A549 (cell line): ENCODE data around the gene PCID2. TPM values are rescaled to one million over a fixed set of nuclear protein-coding genes. Genes with fewer than 3 reads are reported as not detected.

ENCODE experiments used
- ATAC-seq, 2 experiments: fragments of 200-7000 bp in 1 of 2; fragments of >200 bp in 1 of 2; cut with Nextera tagmentation in 1 of 2; cut with Tn5 transposase in 1 of 2; 3 replicates each; pipeline versions ENCODE4 v1.8.0 to v1.9.1; 2018 to 2020; ENCODE audit warnings: mild to moderate bottlenecking in 1 of 2, moderate library complexity in 1 of 2
- CTCF ChIA-PET: fragments of 300-600 bp; sonication (Branson Sonifier 250); formaldehyde crosslinking; extraction: SDS; loops from one replicate; lab custom pipeline; 2021; ENCODE audit warnings: antibody characterized with exemption, inconsistent platforms; lab: Yijun Ruan, JAX
- POLR2A ChIA-PET: fragments of 350-600 bp; formaldehyde crosslinking; extraction: SDS; loops from one replicate; lab custom pipeline; 2021; ENCODE audit warnings: antibody characterized with exemption, inconsistent platforms; lab: Yijun Ruan, JAX
- DNase-seq, 2 experiments: peaks; one replicate each; pipeline versions ENCODE4 v3.0.0 to v3.0.0-alpha.2; 2011 to 2016; ENCODE audit warnings: low read depth in 1 of 2, low spot score in 1 of 2
- FAIRE-seq: peaks from 2 replicates; lab custom pipeline; 2011; peaks lifted over from hg19 to GRCh38; lab: Jason Lieb, UNC
- H3K27ac ChIP-seq, 2 experiments: fragments of >200 bp; sonication (Bioruptor Twin); formaldehyde crosslinking; 3 replicates each; pipeline ENCODE4 v1.5.1; 2016 to 2017
- H3K4me1 ChIP-seq: fragments of >200 bp; sonication (Bioruptor Twin); formaldehyde crosslinking; 3 replicates; pipeline ENCODE4 v1.6.1; 2016
- H3K4me2 ChIP-seq: fragments of >200 bp; sonication (Bioruptor Twin); formaldehyde crosslinking; 3 replicates; pipeline ENCODE4 v1.6.1; 2016
- H3K4me3 ChIP-seq: fragments of >200 bp; sonication (Bioruptor Twin); formaldehyde crosslinking; 3 replicates; pipeline ENCODE4 v1.5.1; 2016
- H3K9me3 ChIP-seq: fragments of >200 bp; sonication (Bioruptor Twin); formaldehyde crosslinking; 3 replicates; pipeline ENCODE4 v1.6.1; 2016
- ATOH8 ChIP-seq: fragments of 250-450 bp; sonication (Bioruptor Pico); IDR thresholded peaks from 2 replicates; pipeline ENCODE4 v1.5.0; 2020; ENCODE audit warnings: low read depth, mild to moderate bottlenecking, moderate library complexity
- BHLHE40 ChIP-seq: IDR thresholded peaks from 2 replicates; pipeline ENCODE4 v1.6.1; 2012; ENCODE audit warnings: low read depth, low read length, inconsistent platforms
- CEBPB ChIP-seq, 2 experiments: fragments of >200 bp in 1 of 2; sonication (Bioruptor Twin) in 1 of 2; formaldehyde crosslinking in 1 of 2; IDR thresholded peaks; 2 replicates each; pipeline ENCODE4 v1.6.1; 2012 to 2016
- CTCF ChIP-seq: fragments of >200 bp; sonication (Bioruptor Twin); formaldehyde crosslinking; IDR thresholded peaks from 3 replicates; pipeline ENCODE4 v1.5.1; 2016
- EHF ChIP-seq: fragments of 250-450 bp; sonication (Bioruptor Pico); IDR thresholded peaks from 2 replicates; pipeline ENCODE4 v1.5.0; 2020; ENCODE audit warnings: mild to moderate bottlenecking
- EHMT2 ChIP-seq: fragments of 200-600 bp; sonication (generic); IDR thresholded peaks from 2 replicates; pipeline ENCODE4 v1.6.1; 2016; ENCODE audit warnings: antibody characterized with exemption, low read depth, mild to moderate bottlenecking, moderate library complexity
- FOSL2 ChIP-seq, 2 experiments: fragments of 450-650 bp in 1 of 2; fragments of >200 bp in 1 of 2; sonication (Bioruptor Twin) in 1 of 2; formaldehyde crosslinking; IDR thresholded peaks; 2 replicates each; pipeline versions ENCODE4 v1.5.0 to v1.6.1; 2016 to 2020; ENCODE audit warnings: mild to moderate bottlenecking in 1 of 2, moderate library complexity in 1 of 2
- HEYL ChIP-seq: fragments of 250-450 bp; sonication (Bioruptor Pico); IDR thresholded peaks from 2 replicates; pipeline ENCODE4 v1.8.0; 2021; ENCODE audit warnings: mild to moderate bottlenecking, moderate library complexity
- HMGXB4 ChIP-seq: fragments of 250-450 bp; sonication (Bioruptor Pico); IDR thresholded peaks from 2 replicates; pipeline ENCODE4 v1.5.0; 2021; ENCODE audit warnings: mild to moderate bottlenecking, moderate library complexity, borderline replicate concordance
- JUN ChIP-seq, 2 experiments: fragments of >200 bp; sonication (Bioruptor Twin); formaldehyde crosslinking; IDR thresholded peaks; 2 replicates in 1 of 2; 3 replicates in 1 of 2; pipeline ENCODE4 v1.6.1; 2016 to 2017
- KDM1A ChIP-seq: fragments of 200-600 bp; sonication (generic); IDR thresholded peaks from 2 replicates; pipeline ENCODE4 v1.6.1; 2016; ENCODE audit warnings: low read depth, mild to moderate bottlenecking
- MAFK ChIP-seq: fragments of 450-650 bp; IDR thresholded peaks from 2 replicates; pipeline ENCODE4 v1.6.1; 2014; ENCODE audit not compliant: partially characterized antibody
- MAX ChIP-seq: IDR thresholded peaks from 2 replicates; pipeline ENCODE4 v1.6.1; 2012
- NFE2L2 ChIP-seq: fragments of 150-350 bp; conservative IDR thresholded peaks from 2 replicates; pipeline ENCODE4 v1.6.1; 2014; ENCODE audit warnings: low read length
- NR3C1 ChIP-seq: fragments of >200 bp; sonication (Bioruptor Twin); formaldehyde crosslinking; IDR thresholded peaks from 3 replicates; pipeline ENCODE4 v1.6.1; 2017
- PBX3 ChIP-seq: IDR thresholded peaks from 2 replicates; pipeline ENCODE4 v1.6.1; 2012
- POLR2A ChIP-seq: IDR thresholded peaks from 2 replicates; pipeline ENCODE4 v1.6.1; 2012; ENCODE audit warnings: mild to moderate bottlenecking, low read length
- POLR2AphosphoS2 ChIP-seq: conservative IDR thresholded peaks from 2 replicates; pipeline ENCODE4 v1.6.1; 2012; ENCODE audit warnings: low read length, improper control_type of control experiment, inconsistent platforms
- RARB ChIP-seq: fragments of 250-450 bp; sonication (Bioruptor Pico); IDR thresholded peaks from 2 replicates; pipeline ENCODE4 v1.8.0; 2021; ENCODE audit warnings: mild to moderate bottlenecking, moderate library complexity
- RFX5 ChIP-seq: fragments of 450-650 bp; IDR thresholded peaks from 2 replicates; pipeline ENCODE4 v1.7.1; 2014; ENCODE audit warnings: antibody characterized with exemption, mild to moderate bottlenecking, moderate library complexity
- SMC3 ChIP-seq: fragments of >200 bp; sonication (Bioruptor Twin); formaldehyde crosslinking; IDR thresholded peaks from 3 replicates; pipeline ENCODE4 v1.6.1; 2018; ENCODE audit warnings: inconsistent platforms
- SREBF2 ChIP-seq: fragments of 450-650 bp; IDR thresholded peaks from 2 replicates; pipeline ENCODE4 v1.6.1; 2014; ENCODE audit warnings: mild to moderate bottlenecking, moderate library complexity
- ZFP36 ChIP-seq: fragments of 450-650 bp; IDR thresholded peaks from 2 replicates; pipeline ENCODE4 v1.6.1; 2014; ENCODE audit warnings: borderline replicate concordance; ENCODE audit not compliant: partially characterized antibody
- ZNF302 ChIP-seq: fragments of 250-450 bp; sonication (Bioruptor Pico); IDR thresholded peaks from 2 replicates; pipeline ENCODE4 v1.9.0; 2021; ENCODE audit warnings: inconsistent platforms, mild to moderate bottlenecking, moderate library complexity
- ZSCAN20 ChIP-seq: fragments of 250-450 bp; sonication (Bioruptor Pico); IDR thresholded peaks from 2 replicates; pipeline ENCODE4 v1.8.0; 2022; ENCODE audit warnings: mild to moderate bottlenecking, moderate library complexity
- WGBS: methylation state at CpG from one replicate; pipeline ENCODE4 v1.1.6; 2017; ENCODE audit errors: missing lambda C conversion rate; 5-methylcytosine and 5-hydroxymethylcytosine counted together
- polyA plus RNA-seq, 4 experiments: library from polyadenylated mRNA; depleted of rRNA in 3 of 4; stranded (reverse); fragments of >200 nt; fragmentation: RNase III in 1 of 4; extraction: RNeasy Plus Mini Kit Qiagen cat#74134 plus additional on column Dnase treatment in 1 of 4; gene quantifications; 2 replicates in 3 of 4; 3 replicates in 1 of 4; pipeline ENCODE4 v1.2.3, GENCODE V29; 2011 to 2017

PCID2 gene
- polyA plus RNA-seq, 2 of the 4 experiments (the other 2 are of a cell fraction): 37.7 to 68.7 TPM

GRCh38 chr13:113166266-113166665, 42.2 kb downstream of the PCID2 start:
- no peak overlapping the region for H3K27ac ChIP-seq
- CTCF ChIA-PET: interaction anchor here (0.7 kb wide), 1 partner anchor 10 kb away, joined by 3 read pairs; no protein-coding TSS in a partner anchor

GRCh38 chr13:113164492-113164891, 44.0 kb downstream of the PCID2 start:
- H3K9me3 ChIP-seq: no peaks in the 10 kb centered on the region
- ATAC-seq (no peak), DNase-seq (no peak), FAIRE-seq (no peak)
- H3K27ac ChIP-seq: no peak overlapping the region
- POLR2A ChIA-PET: no interaction called here
- no peak overlapping the region for H3K4me3 ChIP-seq
- 97% methylated on average over 12 of the region's 12 CpGs for WGBS
- TF ChIP-seq NFE2L2: no peak
- no peak for TF ChIP-seq RARB
- TF ChIP-seq ZSCAN20: no peak
- no peak for TF ChIP-seq KDM1A
- TF ChIP-seq PBX3: no peak
- no peak for TF ChIP-seq EHF (CRISPR knock-in tag)
- TF ChIP-seq POLR2AphosphoS2: no peak
- no peak for TF ChIP-seq HEYL
- TF ChIP-seq POLR2A: no peak
- no peak for TF ChIP-seq CTCF
- no peak overlapping the region for H3K4me2 ChIP-seq
- no peaks in the 10 kb centered on the region for H3K4me1 ChIP-seq
- CTCF ChIA-PET: no interaction called here

More at GRCh38 chr13:113166266-113166665, 42.2 kb downstream of the PCID2 start:
- Histone ChIP-seq H3K4me1 (no peaks in the 10 kb centered on the region), H3K9me3 (no peaks in the 10 kb centered on the region), H3K4me3 (no peak overlapping the region), H3K4me2 (no peak overlapping the region)
- ATAC-seq (no peak), FAIRE-seq (no peak), DNase-seq (no peak)
- 87% methylated on average over 10 of the region's 10 CpGs for WGBS
- TF ChIP-seq SREBF2 (no peak), BHLHE40 (no peak), ATOH8 (CRISPR knock-in tag) (no peak), FOSL2 (IDR thresholded peaks at IDR 0.05) (no peak), FOSL2 (CRISPR knock-in tag; IDR thresholded peaks at IDR 0.05) (no peak), MAFK (no peak), HMGXB4 (no peak), MAX (no peak), ZFP36 (no peak), ZNF302 (CRISPR knock-in tag) (no peak), KDM1A (no peak), RFX5 (no peak), EHMT2 (no peak), SMC3 (no peak), PBX3 (no peak), CEBPB (IDR thresholded peaks at IDR 0.05) (no peak), JUN (IDR thresholded peaks at IDR 0.05) (no peak), NR3C1 (no peak)
- TF ChIP-seq, all 56 proteins: peak for 0
- POLR2A ChIA-PET: interaction anchor here (0.6 kb wide), 1 partner anchor 24 kb away, joined by 3 read pairs; no protein-coding TSS in a partner anchor
